ENCODE measurements around the gene AFTPH.

AFTPH gene

DNA sequence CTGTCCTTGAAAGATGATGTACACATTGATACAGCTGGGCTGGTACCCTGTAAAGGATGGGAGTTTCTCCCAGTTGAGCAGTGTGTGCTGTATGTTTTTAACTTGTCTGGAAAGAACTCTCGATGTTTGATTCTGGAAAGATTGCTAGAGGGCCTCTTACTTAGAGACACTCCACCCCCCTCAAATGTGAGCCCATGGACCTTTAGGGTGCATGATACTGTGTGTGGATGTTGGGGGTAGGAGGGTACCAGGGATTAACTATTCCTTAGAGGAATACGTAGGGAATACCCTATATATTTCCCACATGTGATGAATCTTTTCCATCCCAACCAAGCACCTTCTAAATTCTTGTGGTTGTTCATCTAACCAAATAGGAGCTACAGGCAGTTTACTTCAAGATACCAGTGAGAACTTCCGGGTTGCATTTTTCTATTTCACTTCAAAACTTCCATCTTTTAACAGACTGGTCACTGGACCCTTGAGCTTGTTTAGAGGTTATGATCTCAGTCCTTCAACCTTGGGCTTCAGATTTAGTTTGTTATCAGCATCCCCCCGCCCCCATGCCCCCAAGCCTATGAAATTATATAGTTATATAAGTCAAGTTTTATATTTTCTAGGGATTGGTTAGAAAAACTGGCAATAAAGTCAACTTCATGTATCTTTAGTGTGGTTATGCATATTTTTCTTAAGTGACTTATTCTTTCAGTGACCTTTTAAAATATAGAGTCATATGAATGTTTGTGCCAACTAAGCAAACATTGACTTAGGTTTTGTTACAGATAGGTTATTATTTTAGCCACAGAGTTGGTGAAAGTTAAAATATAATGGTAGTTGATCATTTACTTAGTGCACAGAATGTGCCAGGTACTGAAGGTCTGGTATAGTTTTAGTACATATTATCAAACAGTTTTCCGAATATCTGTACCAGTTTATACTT is 18.2 kb downstream of the AFTPH start:
- no peak for DNase-seq (ENCODE audit: low read depth)

DNA sequence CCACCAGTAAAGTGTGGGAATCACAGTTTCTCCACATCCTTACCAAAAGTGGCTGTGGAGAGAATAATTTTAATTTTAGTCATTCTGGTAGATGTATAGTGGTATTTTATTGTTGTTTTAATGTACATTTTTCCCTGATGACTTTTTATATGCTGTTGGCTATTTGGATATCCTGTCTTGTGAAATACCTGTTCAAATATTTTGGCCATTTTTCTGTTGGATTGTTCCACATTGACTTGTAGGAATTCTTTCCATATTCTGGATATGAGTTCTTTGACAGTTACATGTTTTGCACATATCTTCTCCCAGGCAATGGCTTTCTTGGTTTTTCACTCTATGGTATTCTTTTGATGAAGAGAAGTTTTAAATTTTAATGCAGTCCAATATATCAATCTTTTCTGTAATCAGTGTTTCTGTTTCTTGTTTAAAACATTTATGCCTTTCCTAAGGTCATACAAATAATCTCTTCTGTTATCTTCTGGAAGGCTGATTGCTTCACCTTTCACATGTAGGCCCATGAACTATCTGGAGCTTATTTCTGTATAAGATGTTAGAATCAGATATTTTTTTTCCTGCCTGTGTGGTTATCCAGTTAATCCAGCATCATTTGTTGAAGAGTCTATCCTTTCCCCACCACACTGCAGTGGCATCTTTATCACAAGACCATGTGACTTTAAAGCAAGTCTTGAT is 19.0 kb downstream of the AFTPH start:
- DNase-seq (ENCODE audit: low read depth) = no peak

DNA sequence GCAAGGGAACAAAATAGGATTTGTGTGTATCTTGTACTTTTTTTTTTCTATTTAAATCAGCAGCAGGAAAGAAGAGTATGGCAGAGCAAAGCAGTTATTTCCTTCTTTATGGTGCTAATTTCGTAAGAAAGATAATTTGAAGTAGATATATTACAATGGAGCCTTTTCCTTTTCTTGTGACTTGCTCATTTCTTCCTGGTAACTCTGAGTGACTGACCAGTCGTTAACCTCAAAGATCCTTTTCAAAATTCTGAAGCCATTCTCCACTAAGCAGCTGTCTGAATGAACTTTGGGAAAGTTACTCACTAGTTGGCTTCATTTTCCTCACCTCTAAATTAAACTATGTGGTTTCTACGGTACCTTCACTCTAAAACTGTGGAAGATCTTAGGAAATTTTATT is 24.6 kb downstream of the AFTPH start:
- DNase-seq (ENCODE audit: low read depth) = no peak

- no peak for DNase-seq (ENCODE audit: low read depth)
These were observed 25.9 kb downstream of the AFTPH start for GRCh38 chr2:64550042-64550441.

DNA sequence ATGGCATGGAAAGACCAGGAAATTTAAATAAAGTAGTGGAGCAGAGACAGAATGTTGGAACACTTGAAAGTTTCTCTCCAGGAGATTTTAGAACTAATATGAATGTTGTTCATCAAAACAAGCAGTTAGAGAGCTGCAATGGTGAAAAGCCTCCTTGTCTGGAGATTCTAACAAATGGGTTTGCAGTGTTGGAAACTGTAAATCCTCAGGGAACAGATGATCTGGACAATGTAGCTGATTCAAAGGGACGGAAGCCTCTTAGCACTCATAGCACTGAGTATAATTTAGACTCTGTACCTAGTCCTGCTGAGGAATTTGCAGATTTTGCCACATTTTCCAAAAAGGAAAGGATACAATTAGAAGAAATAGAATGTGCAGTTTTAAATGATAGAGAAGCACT is 27.7 kb downstream of the AFTPH start:
- no peak for DNase-seq (ENCODE audit: low read depth)

GRCh38 chr2:64554117-64554516 is 30.0 kb downstream of the AFTPH start:
- DNase-seq (ENCODE audit: low read depth) = no peak

DNA sequence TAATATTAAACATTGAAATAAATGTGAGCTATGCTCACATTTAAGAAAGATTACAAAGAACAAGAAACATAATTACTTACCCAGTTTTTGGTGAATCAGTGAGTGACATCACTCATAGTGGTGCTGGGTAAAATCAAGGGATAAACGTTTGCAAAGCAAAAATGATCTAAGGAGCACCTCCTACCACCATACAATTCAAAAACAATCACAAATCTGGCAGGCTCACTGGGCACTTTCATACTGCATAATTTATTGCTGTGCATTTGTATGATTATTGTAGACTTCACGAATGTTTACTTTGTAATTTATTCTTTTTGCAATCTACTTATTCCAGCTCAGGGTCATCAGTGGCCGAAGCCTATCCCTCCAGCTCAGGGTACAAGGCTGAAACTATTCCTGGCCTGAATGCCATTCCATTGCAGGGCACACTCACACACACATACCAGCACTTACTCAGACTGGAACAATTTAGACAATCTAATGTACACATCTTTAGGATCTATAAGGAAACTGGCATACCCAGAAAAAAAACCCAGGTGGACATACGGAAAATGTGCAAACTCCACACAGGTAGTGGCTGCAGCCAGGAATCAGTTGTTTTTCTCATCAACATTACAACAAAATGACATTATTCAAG is 34.4 kb downstream of the AFTPH start:
- DNase-seq (ENCODE audit: low read depth) = no peak

DNA sequence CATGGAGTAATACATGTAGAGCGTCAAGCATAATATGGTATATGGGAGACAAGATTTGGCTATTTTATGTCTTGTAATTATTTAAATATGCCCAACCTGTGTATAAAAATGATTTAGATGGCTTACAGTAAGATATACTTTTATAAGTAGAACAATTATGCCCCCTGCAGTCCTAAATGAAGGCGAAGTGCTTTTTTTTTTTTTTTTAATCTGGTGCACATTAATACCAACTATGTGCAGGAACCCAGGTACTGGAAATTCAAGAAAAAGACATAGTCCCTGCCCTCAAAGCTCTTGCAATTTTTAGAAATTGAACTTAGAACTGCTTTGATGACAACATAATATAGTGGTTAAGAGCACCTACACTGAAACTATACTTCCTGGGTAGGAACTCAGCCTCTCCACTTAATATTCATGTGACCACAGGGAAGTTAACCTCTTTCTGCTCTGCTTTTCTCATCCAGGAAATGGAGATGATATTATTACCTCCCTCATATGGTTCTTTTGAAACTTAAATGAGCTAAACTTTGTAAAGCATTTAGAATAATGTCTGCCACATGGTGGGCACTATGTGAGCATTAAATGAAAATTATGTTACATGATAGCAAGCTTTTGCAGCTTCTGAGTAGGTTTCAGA is 38.1 kb downstream of the AFTPH start:
- DNase-seq (ENCODE audit: low read depth) = no peak

DNA sequence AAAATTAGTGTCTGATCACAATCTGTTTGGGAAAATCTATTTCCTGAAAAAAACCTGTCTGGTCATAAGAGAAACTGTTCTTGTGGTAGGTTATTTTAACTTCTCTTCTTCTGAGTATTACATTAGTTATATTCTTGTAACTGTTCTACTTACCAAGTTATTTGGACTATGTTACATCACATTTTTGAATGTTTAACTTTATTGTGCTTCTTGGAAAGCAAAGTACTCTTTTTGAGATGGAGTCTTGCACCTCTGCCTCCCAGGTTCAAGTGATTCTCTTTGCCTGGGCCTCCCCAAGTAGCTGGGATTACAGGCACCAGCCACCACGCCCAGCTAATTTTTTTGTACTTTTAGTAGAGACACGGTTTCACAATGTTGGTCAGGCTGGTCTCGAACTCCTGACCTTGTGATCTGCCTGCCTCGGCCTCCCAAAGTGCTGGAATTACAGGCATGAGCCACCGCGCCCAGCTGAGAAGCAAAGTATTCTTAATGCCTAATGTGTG is 39.4 kb downstream of the AFTPH start:
- no peak for DNase-seq (ENCODE audit: low read depth)

DNA sequence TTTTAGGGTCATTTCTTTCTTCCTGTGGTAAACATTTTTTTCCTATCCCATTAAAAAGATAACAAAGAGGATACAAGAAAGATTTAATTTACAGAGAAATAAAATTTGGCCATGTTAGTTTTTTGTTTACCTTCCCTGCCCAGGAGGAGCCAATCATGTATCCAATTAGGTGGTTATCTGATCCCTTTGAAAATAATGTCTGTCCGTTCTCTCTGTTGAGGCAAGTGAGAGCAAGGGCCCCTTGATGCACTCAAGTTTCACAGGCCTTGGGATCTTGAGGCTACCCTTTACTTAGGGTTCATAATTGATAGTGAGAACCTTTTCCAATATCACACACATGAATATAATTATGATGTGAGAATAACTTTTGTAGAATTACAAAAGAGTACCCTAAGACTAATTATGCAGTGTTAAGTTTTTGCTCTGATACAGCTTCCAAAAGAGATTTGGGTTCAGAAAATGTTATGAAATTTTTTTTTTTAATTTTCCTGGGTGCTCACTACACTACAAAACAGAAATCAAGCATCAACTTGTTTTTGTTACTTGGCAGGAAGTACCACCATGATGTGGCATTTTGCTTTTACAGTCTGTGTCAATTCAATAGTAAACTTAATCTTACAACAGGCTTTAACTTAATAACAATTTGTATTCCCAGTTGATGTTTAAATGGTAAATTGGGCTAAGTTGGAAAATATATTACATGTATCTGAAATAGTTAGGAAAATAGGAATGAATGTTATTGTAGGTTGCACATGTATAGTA is 42.0 kb downstream of the AFTPH start:
- DNase-seq (ENCODE audit: low read depth) = no peak

- no peak for DNase-seq (ENCODE audit: low read depth)
These were observed 43.3 kb downstream of the AFTPH start for GRCh38 chr2:64567473-64567872.

- DNase-seq (ENCODE audit: low read depth) = no peak
These were observed 44.7 kb downstream of the AFTPH start for GRCh38 chr2:64568836-64569235.

- DNase-seq (ENCODE audit: low read depth) = no peak
These were observed 50.7 kb downstream of the AFTPH start for GRCh38 chr2:64574871-64575270.

DNA sequence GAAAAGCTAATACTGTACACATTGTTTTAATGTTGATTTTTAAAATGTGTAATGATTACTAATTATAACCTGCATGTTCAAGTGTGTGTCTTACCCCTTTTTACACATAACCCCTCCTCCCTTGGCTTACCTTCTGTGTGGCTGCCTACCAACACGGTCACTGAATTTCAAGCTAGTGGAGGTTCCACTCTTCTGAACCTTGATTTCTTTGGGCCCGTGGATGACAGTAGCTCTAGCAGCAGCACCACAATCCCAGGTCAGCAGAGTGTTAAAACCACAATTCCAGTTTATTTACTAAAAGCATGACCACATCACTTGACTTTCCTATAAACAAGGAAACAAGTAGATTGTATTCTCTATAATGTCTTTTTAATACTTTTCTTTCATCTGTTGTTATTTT is 56.9 kb downstream of the AFTPH start:
- DNase-seq (ENCODE audit: low read depth) = no peak

DNA sequence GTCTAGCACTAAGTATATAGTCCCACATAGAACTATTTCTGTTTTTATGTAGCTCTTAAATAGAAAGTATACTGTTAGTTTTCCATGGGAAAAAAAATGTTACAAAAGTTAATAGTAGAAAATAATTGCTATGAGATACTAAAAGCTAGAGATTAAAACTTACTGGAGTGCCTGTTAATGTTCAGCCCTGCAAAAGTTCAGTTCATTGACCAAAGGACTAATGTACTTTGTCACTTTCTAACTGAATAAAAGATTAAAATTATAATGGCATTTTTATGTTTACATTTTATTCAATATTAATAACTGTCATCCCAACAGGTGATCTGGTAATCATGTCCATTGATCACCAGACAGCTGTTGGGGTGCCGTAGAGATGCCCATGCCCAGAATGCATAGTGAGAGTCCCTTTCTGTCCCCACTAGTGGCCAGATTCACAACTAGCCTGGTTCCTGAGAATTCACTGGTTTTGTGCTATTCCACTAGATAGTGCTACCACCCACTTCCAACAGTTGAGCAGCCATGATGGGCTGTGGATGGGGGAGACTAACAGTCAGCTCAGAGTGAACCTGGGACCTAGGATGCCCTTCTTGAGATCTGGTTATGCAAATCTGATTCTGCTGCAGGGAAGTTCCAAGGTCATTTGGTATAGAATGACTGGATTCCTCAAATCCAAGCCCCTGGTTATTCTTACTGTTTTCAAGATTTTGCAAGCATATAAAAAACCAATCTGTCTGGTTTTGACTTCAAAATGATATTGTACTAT is 57.8 kb downstream of the AFTPH start:
- DNase-seq (ENCODE audit: low read depth) = no peak

GRCh38 chr2:64582774-64583340 is 58.7 kb downstream of the AFTPH start:
- no peak for DNase-seq (ENCODE audit: low read depth)

GRCh38 chr2:64586054-64586453 is 61.9 kb downstream of the AFTPH start:
- no peak for DNase-seq (ENCODE audit: low read depth)

DNA sequence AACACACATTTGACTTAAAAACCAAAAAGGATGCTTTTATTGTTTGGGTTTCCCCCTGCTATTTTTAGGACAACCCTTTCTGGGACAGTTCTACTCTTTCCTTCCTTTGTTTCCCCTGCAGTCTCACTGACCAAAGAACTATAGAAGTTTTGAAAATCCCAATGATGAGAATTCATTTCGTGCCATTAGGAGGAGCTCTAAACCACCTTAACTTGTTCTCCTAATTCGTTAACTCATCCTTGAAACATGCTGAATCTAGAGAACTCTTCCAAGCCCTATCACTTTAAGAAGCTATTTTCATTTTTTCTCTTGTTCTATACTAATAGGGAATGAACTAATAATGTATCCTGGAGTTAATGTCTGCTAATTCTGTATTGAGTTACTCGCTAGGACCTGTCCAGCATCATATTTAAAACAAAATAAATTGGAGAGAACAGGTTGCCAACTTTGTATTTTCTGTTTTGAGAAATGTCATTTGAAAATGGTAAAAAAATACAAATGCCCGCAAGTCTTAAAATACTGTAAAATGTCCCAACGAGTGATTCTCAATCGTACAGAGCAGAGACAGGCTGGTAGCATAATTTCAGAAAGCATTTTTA is 62.9 kb downstream of the AFTPH start:
- DNase-seq (ENCODE audit: low read depth) = no peak

DNA sequence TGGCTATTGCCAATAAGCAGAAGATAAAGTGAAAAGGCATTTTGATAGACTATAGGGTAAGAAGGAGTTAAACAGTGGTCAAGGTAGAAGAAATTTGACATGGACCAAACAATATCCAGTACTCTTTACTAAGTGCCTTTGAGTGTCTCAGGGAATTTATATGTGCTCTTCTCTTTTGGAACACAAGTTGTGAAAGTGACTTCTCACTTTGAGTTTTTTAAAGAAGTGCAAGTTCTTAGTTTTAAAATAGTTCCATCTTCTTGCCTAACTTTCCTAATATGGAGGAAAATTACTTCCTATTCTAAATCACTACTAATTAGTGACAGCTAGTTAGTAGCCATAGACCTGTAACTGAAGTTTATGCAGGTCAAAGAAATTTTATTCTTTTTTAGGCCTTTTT is 63.4 kb downstream of the AFTPH start:
- DNase-seq (ENCODE audit: low read depth) = no peak

- no peak for DNase-seq (ENCODE audit: low read depth)
These were observed 67.1 kb downstream of the AFTPH start for GRCh38 chr2:64591188-64591587.
